ENCODE results near the gene RBM47. TPM values are rescaled to one million over a fixed set of nuclear protein-coding genes. Genes with fewer than 3 reads are reported as not detected.

The RBM47 gene
- total and polyA plus RNA-seq, 10 of the 15 experiments (the other 5 are each of a cell fraction or from before 2014, with no cell fraction given) = 7.9 to 45.0 (median 28.7) TPM

DNA sequence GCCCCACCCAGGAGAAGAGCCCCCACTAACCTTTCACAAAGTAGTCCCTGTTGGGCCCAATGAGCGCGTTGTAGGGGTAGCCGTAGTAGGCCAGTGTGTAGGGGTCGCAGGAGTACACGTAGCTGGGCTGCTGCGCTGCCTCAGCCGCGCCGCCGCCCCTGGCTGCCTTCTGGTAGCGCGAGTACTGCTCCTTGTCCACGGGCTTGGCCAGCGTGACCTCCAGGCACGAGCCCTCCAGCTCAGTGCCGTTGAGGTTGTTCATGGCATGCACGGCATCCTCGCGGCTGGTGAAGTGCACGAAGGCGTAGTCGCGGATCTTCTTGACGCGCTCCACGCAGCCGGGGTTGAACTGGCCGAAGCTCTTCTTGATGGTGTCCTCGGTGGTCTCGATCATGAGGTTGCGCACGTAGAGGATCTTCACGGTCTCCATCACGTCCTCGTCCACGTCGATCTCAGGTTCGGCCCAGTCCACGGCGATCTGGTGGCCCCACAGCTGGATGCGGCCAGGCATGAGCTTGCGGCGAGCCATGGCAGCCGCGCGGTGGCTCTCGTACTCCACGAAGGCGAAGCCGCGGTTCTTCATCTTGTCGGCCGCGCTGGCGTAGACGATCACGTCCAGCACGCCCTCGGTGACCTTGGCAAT is 191.8 kb downstream of the RBM47 start:
- Histone ChIP-seq H3K27me3 (replicated peaks in 1 of 2; ENCODE audit: control insufficient read depth in 2 of 2, insufficient read depth in 2 of 2, low read length in 1 of 2) (no peaks in the 10 kb centered on the region), H3K4me2 (ENCODE audit: control insufficient read depth, insufficient read depth) (no peak overlapping the region), H3K4me3 (no peak overlapping the region), H3K9ac (ENCODE audit: control insufficient read depth, insufficient read depth, low read length) (no peak overlapping the region), H3K36me3 (ENCODE audit: control insufficient read depth in 2 of 2, insufficient read depth in 2 of 2, low read length in 1 of 2) (peaks cover 23% of the 10 kb centered on the region in 2 experiments), H3K9me3 (replicated peaks; ENCODE audit: control insufficient read depth, insufficient read depth, low read length) (no peaks in the 10 kb centered on the region; the same call in 2 of the 3 replicates), H3K27ac (ENCODE audit: control insufficient read depth, insufficient read depth) (no peak overlapping the region), H2AFZ (ENCODE audit: control insufficient read depth, low read depth, low read length) (no peak overlapping the region), H4K20me1 (ENCODE audit: control insufficient read depth, insufficient read depth) (no peaks in the 10 kb centered on the region), H3K4me1 (ENCODE audit: control insufficient read depth, insufficient read depth, low read length) (peaks cover 16% of the 10 kb centered on the region), H3K79me2 (ENCODE audit: control insufficient read depth, insufficient read depth, low read length) (peaks cover 13% of the 10 kb centered on the region)
- intact Hi-C loops (cut with micrococcal nuclease; ENCODE audit: unreplicated experiment) = no loop called here
- ChIA-PET CTCF (interaction anchor here (0.6 kb wide), 1 partner anchor 478 kb away, joined by 3 read pairs; no protein-coding TSS in a partner anchor), RAD21 (ENCODE audit: unreplicated experiment) (no interaction called here), SMC1A (ENCODE audit: uncharacterized antibody, unreplicated experiment) (no interaction called here), POLR2A (no interaction called here)
- DNase-seq (ENCODE audit: low read depth, low spot score) (no peak), ATAC-seq (no peak), FAIRE-seq (no peak)
- BruUV-seq (replicated peaks) = no TSS peak
- WGBS (ENCODE audit: insufficient coverage, insufficient replicate concordance, low lambda C conversion rate, missing lambda C conversion rate) = 98% methylated on average over 59 of the region's 59 CpGs
- in situ Hi-C loops (cut with MboI) = no loop called here
- no peak for TF ChIP-seq LARP7 (IDR thresholded peaks at IDR 0.05)
- TF ChIP-seq, protein P1, sequence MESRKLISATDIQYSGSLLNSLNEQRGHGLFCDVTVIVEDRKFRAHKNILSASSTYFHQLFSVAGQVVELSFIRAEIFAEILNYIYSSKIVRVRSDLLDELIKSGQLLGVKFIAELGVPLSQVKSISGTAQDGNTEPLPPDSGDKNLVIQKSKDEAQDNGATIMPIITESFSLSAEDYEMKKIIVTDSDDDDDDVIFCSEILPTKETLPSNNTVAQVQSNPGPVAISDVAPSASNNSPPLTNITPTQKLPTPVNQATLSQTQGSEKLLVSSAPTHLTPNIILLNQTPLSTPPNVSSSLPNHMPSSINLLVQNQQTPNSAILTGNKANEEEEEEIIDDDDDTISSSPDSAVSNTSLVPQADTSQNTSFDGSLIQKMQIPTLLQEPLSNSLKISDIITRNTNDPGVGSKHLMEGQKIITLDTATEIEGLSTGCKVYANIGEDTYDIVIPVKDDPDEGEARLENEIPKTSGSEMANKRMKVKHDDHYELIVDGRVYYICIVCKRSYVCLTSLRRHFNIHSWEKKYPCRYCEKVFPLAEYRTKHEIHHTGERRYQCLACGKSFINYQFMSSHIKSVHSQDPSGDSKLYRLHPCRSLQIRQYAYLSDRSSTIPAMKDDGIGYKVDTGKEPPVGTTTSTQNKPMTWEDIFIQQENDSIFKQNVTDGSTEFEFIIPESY (IDR thresholded peaks at IDR 0.05) = no peak
- no peak for TF ChIP-seq ESRRA (IDR thresholded peaks at IDR 0.05; ENCODE audit: low read length)
- TF ChIP-seq POLR2A (IDR thresholded peaks at IDR 0.05; ENCODE audit: low read depth, low read length) = no peak
- no peak for TF ChIP-seq MTA2 (IDR thresholded peaks at IDR 0.05; ENCODE audit: low read depth)
- TF ChIP-seq, protein P2, sequence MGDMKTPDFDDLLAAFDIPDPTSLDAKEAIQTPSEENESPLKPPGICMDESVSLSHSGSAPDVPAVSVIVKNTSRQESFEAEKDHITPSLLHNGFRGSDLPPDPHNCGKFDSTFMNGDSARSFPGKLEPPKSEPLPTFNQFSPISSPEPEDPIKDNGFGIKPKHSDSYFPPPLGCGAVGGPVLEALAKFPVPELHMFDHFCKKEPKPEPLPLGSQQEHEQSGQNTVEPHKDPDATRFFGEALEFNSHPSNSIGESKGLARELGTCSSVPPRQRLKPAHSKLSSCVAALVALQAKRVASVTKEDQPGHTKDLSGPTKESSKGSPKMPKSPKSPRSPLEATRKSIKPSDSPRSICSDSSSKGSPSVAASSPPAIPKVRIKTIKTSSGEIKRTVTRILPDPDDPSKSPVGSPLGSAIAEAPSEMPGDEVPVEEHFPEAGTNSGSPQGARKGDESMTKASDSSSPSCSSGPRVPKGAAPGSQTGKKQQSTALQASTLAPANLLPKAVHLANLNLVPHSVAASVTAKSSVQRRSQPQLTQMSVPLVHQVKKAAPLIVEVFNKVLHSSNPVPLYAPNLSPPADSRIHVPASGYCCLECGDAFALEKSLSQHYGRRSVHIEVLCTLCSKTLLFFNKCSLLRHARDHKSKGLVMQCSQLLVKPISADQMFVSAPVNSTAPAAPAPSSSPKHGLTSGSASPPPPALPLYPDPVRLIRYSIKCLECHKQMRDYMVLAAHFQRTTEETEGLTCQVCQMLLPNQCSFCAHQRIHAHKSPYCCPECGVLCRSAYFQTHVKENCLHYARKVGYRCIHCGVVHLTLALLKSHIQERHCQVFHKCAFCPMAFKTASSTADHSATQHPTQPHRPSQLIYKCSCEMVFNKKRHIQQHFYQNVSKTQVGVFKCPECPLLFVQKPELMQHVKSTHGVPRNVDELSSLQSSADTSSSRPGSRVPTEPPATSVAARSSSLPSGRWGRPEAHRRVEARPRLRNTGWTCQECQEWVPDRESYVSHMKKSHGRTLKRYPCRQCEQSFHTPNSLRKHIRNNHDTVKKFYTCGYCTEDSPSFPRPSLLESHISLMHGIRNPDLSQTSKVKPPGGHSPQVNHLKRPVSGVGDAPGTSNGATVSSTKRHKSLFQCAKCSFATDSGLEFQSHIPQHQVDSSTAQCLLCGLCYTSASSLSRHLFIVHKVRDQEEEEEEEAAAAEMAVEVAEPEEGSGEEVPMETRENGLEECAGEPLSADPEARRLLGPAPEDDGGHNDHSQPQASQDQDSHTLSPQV (IDR thresholded peaks at IDR 0.05) = no peak
- no peak for TF ChIP-seq ZNF217 (IDR thresholded peaks at IDR 0.05)
- no peak for TF ChIP-seq CHD4 (IDR thresholded peaks at IDR 0.05)
- TF ChIP-seq, protein P3, sequence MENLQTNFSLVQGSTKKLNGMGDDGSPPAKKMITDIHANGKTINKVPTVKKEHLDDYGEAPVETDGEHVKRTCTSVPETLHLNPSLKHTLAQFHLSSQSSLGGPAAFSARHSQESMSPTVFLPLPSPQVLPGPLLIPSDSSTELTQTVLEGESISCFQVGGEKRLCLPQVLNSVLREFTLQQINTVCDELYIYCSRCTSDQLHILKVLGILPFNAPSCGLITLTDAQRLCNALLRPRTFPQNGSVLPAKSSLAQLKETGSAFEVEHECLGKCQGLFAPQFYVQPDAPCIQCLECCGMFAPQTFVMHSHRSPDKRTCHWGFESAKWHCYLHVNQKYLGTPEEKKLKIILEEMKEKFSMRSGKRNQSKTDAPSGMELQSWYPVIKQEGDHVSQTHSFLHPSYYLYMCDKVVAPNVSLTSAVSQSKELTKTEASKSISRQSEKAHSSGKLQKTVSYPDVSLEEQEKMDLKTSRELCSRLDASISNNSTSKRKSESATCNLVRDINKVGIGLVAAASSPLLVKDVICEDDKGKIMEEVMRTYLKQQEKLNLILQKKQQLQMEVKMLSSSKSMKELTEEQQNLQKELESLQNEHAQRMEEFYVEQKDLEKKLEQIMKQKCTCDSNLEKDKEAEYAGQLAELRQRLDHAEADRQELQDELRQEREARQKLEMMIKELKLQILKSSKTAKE (IDR thresholded peaks at IDR 0.05; ENCODE audit: low read depth, poor library complexity, severe bottlenecking) = no peak
- TF ChIP-seq, protein P4, sequence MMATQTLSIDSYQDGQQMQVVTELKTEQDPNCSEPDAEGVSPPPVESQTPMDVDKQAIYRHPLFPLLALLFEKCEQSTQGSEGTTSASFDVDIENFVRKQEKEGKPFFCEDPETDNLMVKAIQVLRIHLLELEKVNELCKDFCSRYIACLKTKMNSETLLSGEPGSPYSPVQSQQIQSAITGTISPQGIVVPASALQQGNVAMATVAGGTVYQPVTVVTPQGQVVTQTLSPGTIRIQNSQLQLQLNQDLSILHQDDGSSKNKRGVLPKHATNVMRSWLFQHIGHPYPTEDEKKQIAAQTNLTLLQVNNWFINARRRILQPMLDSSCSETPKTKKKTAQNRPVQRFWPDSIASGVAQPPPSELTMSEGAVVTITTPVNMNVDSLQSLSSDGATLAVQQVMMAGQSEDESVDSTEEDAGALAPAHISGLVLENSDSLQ (IDR thresholded peaks at IDR 0.05) = no peak
- TF ChIP-seq NFXL1 (IDR thresholded peaks at IDR 0.05; ENCODE audit: borderline replicate concordance) = no peak
- no peak for TF ChIP-seq TCF3 (IDR thresholded peaks at IDR 0.05; ENCODE audit: borderline replicate concordance, insufficient read depth, low read depth, low read length)
- no peak for TF ChIP-seq ZNF384 (IDR thresholded peaks at IDR 0.05; ENCODE audit: borderline replicate concordance, low read depth, low read length)
- TF ChIP-seq DPF2 (IDR thresholded peaks at IDR 0.05) = no peak

Measured in GM12878 (cell line).